Measurements from ENCODE around the gene ZIC3.

ZIC3 gene

DNA sequence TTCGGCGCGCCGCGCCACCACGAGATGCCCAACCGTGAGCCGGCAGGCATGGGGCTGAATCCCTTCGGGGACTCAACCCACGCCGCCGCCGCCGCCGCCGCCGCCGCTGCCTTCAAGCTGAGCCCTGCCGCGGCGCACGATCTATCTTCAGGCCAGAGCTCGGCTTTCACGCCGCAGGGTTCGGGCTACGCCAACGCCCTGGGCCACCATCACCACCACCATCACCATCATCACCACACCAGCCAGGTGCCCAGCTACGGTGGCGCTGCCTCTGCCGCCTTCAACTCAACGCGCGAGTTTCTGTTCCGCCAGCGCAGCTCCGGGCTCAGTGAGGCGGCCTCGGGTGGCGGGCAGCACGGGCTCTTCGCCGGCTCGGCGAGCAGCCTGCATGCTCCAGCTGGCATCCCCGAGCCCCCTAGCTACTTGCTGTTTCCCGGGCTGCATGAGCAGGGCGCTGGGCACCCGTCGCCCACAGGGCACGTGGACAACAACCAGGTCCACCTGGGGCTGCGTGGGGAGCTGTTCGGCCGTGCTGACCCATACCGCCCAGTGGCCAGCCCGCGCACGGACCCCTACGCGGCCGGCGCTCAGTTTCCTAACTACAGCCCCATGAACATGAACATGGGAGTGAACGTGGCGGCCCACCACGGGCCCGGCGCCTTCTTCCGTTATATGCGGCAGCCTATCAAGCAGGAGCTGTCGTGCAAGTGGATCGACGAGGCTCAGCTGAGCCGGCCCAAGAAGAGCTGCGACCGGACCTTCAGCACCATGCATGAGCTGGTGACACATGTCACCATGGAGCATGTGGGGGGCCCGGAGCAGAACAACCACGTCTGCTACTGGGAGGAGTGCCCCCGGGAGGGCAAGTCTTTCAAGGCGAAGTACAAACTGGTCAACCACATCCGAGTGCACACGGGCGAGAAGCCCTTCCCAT is 1.1 kb downstream of the ZIC3 start:
- DNase-seq (ENCODE audit: low spot score): no peak
- TF ChIP-seq, protein P1, sequence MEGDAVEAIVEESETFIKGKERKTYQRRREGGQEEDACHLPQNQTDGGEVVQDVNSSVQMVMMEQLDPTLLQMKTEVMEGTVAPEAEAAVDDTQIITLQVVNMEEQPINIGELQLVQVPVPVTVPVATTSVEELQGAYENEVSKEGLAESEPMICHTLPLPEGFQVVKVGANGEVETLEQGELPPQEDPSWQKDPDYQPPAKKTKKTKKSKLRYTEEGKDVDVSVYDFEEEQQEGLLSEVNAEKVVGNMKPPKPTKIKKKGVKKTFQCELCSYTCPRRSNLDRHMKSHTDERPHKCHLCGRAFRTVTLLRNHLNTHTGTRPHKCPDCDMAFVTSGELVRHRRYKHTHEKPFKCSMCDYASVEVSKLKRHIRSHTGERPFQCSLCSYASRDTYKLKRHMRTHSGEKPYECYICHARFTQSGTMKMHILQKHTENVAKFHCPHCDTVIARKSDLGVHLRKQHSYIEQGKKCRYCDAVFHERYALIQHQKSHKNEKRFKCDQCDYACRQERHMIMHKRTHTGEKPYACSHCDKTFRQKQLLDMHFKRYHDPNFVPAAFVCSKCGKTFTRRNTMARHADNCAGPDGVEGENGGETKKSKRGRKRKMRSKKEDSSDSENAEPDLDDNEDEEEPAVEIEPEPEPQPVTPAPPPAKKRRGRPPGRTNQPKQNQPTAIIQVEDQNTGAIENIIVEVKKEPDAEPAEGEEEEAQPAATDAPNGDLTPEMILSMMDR (IDR thresholded peaks at IDR 0.05; ENCODE audit: extremely low read depth, insufficient read depth, missing control alignments): no peak
- in situ Hi-C loops (cut with MboI; ENCODE audit: low pct_unique_long_range_greater_than_20kb, low sequenced_read_pairs, unreplicated experiment): no loop called here

DNA sequence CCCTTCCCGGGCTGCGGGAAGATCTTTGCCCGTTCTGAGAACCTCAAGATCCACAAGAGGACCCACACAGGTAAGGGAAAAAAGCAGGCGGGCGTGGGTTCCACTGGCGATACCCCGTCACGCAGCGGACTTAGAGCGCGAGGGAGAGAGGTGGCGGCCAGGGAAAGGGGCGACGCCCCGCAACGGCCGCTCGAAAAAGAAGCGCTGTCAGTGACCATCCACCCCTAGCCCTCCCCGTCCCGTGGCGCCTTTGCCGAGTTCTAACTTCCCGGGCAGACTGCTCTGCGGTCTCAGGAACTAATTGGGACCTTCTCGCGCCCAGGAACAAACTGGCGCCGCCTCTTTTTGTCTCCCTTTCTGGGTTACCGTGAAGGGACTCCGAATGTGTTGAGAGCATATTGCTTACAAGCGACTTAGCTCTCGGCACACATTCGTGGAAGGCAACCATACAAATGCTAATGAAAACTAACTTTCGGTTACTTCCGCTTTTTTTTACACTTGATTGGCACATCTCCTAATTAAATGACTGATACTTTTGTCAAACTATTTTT is 1.8 kb downstream of the ZIC3 start:
- TF ChIP-seq, protein P1 (IDR thresholded peaks at IDR 0.05; ENCODE audit: extremely low read depth, insufficient read depth, missing control alignments): no peak
- in situ Hi-C loops (cut with MboI; ENCODE audit: low pct_unique_long_range_greater_than_20kb, low sequenced_read_pairs, unreplicated experiment): no loop called here
- DNase-seq (ENCODE audit: low spot score): no peak

DNA sequence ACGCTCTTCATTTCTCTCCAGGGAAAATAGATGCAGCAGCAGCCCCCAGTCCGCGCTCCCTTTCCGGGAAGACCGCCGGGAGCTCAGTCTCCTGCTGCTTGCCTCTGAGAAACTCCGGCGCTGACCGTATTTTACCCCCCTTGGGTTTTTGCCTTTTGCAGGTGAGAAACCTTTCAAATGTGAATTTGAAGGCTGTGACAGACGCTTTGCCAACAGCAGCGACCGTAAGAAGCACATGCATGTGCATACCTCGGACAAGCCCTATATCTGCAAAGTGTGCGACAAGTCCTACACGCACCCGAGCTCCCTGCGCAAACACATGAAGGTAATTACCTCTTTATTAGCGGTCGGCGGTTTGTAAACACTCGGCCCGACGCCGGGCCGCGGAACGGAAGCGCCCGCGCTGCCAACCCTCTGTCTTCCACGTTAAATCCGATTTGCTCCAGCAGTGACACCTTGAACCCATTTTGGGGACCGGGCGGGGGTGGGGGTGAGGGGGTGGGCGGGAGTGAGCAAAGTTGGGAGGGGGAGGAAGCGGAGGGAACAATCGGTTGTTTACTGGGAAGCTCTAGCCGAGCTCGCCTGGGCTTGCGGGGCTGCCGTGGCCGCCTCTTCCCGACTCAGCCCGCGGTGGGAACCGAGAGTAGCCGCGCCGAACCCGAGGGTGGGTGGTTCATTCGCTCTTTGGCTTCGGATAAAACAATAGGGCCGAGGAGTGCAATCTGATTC is 3.0 kb downstream of the ZIC3 start:
- no peak for DNase-seq (ENCODE audit: low spot score)
- TF ChIP-seq, protein P1 (IDR thresholded peaks at IDR 0.05; ENCODE audit: extremely low read depth, insufficient read depth, missing control alignments): no peak
- in situ Hi-C loops (cut with MboI; ENCODE audit: low pct_unique_long_range_greater_than_20kb, low sequenced_read_pairs, unreplicated experiment): no loop called here

DNA sequence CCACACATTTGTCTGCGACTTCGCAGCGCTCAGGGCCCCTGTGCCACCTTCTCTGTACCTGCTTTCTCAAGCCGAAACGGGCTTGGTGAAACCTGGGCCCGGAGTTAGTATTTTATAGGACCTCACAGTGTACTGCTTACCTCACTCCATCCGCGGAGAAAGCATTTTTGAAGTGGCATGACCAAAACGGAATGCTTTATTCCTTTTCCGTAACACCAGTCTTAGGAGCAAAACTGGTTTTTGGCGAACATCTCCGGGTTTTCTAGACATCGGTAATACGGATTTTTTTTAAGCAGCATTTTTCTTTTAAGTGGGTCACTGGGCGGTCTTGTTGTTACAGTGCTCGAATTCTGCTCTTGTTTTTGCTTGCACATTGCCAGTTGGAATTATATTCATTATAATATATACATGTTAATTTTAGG is 3.6 kb downstream of the ZIC3 start:
- TF ChIP-seq, protein P1 (IDR thresholded peaks at IDR 0.05; ENCODE audit: extremely low read depth, insufficient read depth, missing control alignments): no peak
- in situ Hi-C loops (cut with MboI; ENCODE audit: low pct_unique_long_range_greater_than_20kb, low sequenced_read_pairs, unreplicated experiment): no loop called here

DNA sequence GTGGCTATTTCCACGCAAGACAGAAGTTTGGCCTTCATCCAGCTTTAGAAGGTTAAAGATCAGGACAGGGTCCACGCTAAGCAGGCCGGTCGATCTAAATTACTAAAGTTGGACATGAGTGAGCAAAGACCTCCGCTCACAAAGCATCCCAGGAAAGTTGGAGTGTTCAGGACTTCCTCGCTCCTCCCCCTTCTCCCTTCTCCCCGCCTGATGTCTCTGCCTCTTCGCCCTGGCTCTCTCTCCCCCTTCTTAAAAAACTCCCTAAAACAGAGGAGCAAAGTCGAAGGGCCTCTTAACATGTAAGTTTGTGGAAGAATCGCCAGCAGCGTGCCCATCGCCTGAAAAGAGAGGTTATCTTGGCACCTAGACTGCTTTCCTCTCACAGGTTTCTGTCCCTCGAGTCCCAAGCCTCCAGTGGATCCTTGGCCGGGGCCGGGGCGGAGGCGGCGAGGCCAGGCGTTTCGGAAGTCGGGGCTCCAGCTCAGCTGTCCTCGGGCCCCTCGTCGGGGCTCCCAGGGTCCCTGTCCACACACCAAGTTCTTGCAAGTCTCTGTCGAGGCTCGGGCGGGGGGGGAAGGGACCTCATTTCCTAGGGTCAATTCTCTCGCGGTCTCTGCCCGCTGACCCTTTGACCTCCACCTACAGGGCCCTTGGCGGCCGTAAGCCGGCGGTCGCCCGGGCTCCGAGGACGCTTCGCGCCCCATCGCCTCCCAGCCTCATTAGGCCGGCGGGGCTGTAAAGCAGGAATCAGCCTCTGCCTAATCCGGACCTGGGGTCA is 7.6 kb downstream of the ZIC3 start:
- TF ChIP-seq, protein P1 (IDR thresholded peaks at IDR 0.05; ENCODE audit: extremely low read depth, insufficient read depth, missing control alignments): no peak
- DNase-seq (ENCODE audit: low spot score): peak; percentile 15
- in situ Hi-C loops (cut with MboI; ENCODE audit: low pct_unique_long_range_greater_than_20kb, low sequenced_read_pairs, unreplicated experiment): no loop called here

More for the DNA sequence above, 3.6 kb downstream of the ZIC3 start:
- DNase-seq (ENCODE audit: low spot score): no peak

All from GM13977 (cell line).